OCI-LY3 (cell line): ENCODE measurements around the gene LILRA2.
"Not testable (repeated sequence)": the region's sequence is repeated elsewhere in the genome, so short reads cannot be mapped to it uniquely, and the experiment has no call there.

ENCODE experiments used
- H2AFZ ChIP-seq: fragments of 200-600, 300-600 bp; shearing (Covaris generic); 2 replicates; pipeline ENCODE4 v1.6.0; 2014; ENCODE audit warnings: antibody characterized with exemption, low read depth, low read length
- H3K27ac ChIP-seq: fragments of 200-600, 300-600 bp; sonication (generic); 2 replicates; pipeline ENCODE4 v1.5.1; 2014; ENCODE audit warnings: mild to moderate bottlenecking, low read length, moderate library complexity, mixed read lengths
- H3K27me3 ChIP-seq: fragments of 200-600, 300-600 bp; sonication (generic); 2 replicates; pipeline ENCODE4 v1.6.1; 2014; ENCODE audit warnings: low read depth, low read length, mixed read lengths
- H3K36me3 ChIP-seq: fragments of 200-600, 300-600 bp; sonication (generic); replicated peaks from 2 replicates; pipeline ENCODE3; 2014; ENCODE audit warnings: low read depth, low read length, mixed read lengths
- H3K4me1 ChIP-seq: fragments of 300-600, 200-600 bp; sonication (generic); 2 replicates; pipeline ENCODE4 v1.6.1; 2014; ENCODE audit warnings: low read length, mixed read lengths
- H3K4me2 ChIP-seq: fragments of 200-600, 300-600 bp; sonication (generic); 2 replicates; pipeline ENCODE4 v1.6.1; 2014; ENCODE audit warnings: low read length, mixed read lengths
- H3K4me3 ChIP-seq: fragments of 300-600, 200-600 bp; sonication (generic); 2 replicates; pipeline ENCODE4 v1.5.1; 2014; ENCODE audit warnings: antibody characterized with exemption, mild to moderate bottlenecking, low read length, moderate library complexity
- H3K79me2 ChIP-seq: fragments of 300-600, 200-600 bp; shearing (Covaris generic); 2 replicates; pipeline ENCODE4 v1.6.1; 2014; ENCODE audit warnings: mild to moderate bottlenecking, low read length, mixed read lengths
- H3K9ac ChIP-seq: fragments of 300-600, 200-600 bp; shearing (Covaris generic); 2 replicates; pipeline ENCODE4 v1.6.0; 2014; ENCODE audit warnings: mild to moderate bottlenecking, low read length, moderate library complexity
- H3K9me3 ChIP-seq: fragments of 200-600, 300-600 bp; shearing (Covaris generic); 2 replicates; pipeline ENCODE4 v1.6.1; 2014; ENCODE audit warnings: low read length, mixed read lengths; ENCODE audit not compliant: insufficient read depth
- H4K20me1 ChIP-seq: fragments of 200-600, 300-600 bp; sonication (generic); 2 replicates; pipeline ENCODE4 v1.6.1; 2016; ENCODE audit warnings: low read length, mixed read lengths; ENCODE audit not compliant: insufficient read depth
- EZH2phosphoT487 ChIP-seq: fragments of 200-600 bp; shearing (Covaris generic); IDR thresholded peaks from 2 replicates; pipeline ENCODE4 v1.6.1; 2018; ENCODE audit warnings: antibody characterized with exemption, mixed run types, low read depth
- TF ChIP-seq, protein P1 (sequence below): fragments of 200-600, 300-600 bp; sonication (generic); IDR thresholded peaks from 2 replicates; pipeline ENCODE4 v1.5.1; 2014; ENCODE audit warnings: antibody characterized with exemption, low read length, low read depth

LILRA2 gene

DNA sequence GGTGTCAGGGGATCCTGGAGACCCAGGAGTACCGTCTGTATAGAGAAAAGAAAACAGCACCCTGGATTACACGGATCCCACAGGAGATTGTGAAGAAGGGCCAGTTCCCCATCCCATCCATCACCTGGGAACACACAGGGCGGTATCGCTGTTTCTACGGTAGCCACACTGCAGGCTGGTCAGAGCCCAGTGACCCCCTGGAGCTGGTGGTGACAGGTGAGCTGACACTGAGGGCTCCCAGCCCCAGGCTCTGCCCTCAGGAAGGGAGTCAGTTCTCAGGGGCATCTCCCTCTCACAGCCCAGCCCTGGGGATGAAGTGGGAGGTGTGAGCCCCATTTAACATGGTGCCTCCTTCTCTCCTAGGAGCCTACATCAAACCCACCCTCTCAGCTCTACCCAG, 21.1 kb downstream of the LILRA2 start:
- Histone ChIP-seq H3K9ac (no peak overlapping the region), H3K4me3 (no peak overlapping the region), H4K20me1 (no peaks in the 10 kb centered on the region), H3K4me2 (no peak overlapping the region), H3K36me3 (no peaks in the 10 kb centered on the region), H3K79me2 (no peaks in the 10 kb centered on the region), H2AFZ (no peak overlapping the region), H3K27me3 (peaks cover 40% of the 10 kb centered on the region), H3K27ac (no peak overlapping the region), H3K4me1 (peaks cover 16% of the 10 kb centered on the region), H3K9me3 (no peaks in the 10 kb centered on the region)
- TF ChIP-seq, protein P1, sequence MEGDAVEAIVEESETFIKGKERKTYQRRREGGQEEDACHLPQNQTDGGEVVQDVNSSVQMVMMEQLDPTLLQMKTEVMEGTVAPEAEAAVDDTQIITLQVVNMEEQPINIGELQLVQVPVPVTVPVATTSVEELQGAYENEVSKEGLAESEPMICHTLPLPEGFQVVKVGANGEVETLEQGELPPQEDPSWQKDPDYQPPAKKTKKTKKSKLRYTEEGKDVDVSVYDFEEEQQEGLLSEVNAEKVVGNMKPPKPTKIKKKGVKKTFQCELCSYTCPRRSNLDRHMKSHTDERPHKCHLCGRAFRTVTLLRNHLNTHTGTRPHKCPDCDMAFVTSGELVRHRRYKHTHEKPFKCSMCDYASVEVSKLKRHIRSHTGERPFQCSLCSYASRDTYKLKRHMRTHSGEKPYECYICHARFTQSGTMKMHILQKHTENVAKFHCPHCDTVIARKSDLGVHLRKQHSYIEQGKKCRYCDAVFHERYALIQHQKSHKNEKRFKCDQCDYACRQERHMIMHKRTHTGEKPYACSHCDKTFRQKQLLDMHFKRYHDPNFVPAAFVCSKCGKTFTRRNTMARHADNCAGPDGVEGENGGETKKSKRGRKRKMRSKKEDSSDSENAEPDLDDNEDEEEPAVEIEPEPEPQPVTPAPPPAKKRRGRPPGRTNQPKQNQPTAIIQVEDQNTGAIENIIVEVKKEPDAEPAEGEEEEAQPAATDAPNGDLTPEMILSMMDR = no peak
- no peak for TF ChIP-seq EZH2phosphoT487

GRCh38 chr19:54595680-54596436, 22.3 kb downstream of the LILRA2 start:
- not testable (repeated sequence) for H3K27ac ChIP-seq, H3K79me2 ChIP-seq, H3K4me3 ChIP-seq, H4K20me1 ChIP-seq, H3K9me3 ChIP-seq, H3K4me2 ChIP-seq, H3K36me3 ChIP-seq, H2AFZ ChIP-seq, H3K9ac ChIP-seq
- Histone ChIP-seq H3K4me1 (peaks cover 12% of the 10 kb centered on the region), H3K27me3 (peaks cover 44% of the 10 kb centered on the region)

- peaks cover 8% of the 10 kb centered on the region for H3K36me3 ChIP-seq
- peaks cover 10% of the 10 kb centered on the region for H3K9me3 ChIP-seq
- H3K79me2 ChIP-seq = no peaks in the 10 kb centered on the region
- peaks cover 37% of the 10 kb centered on the region; the same call in 1 of the 2 replicates for H3K27me3 ChIP-seq
- TF ChIP-seq EZH2phosphoT487 = no peak
- TF ChIP-seq, protein P1 = no peak
- H3K4me3 ChIP-seq = no peak overlapping the region
- peaks cover 9% of the 10 kb centered on the region for H3K4me1 ChIP-seq
- no peak overlapping the region for H3K9ac ChIP-seq
- no peak overlapping the region for H3K4me2 ChIP-seq
- no peak overlapping the region for H2AFZ ChIP-seq
- no peak overlapping the region for H3K27ac ChIP-seq
- no peaks in the 10 kb centered on the region for H4K20me1 ChIP-seq
Measured at GRCh38 chr19:54600212-54600611, 26.6 kb downstream of the LILRA2 start.

DNA sequence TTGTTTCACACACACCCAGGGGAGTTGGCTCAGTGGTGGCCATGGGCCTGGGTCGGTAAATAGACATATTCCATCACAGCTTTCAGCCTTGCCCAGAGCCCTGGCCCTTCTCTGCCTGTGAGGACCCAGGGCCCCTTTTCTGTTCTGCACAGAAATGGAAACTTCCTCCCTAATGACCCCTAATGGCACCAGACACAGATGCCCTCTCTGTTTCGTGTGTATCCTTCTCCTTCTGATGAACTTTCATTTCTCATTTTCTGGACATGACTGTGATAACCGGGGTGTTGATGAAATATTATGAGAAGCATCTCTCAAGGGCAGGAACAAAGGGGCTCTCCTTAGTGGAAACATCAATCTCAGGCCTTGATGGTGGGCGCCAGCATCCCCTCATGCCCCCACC, 32.6 kb downstream of the LILRA2 start:
- H3K9ac ChIP-seq = peak overlapping the region; percentile 38; the same call in 1 of the 2 replicates
- peaks cover 9% of the 10 kb centered on the region; the same call in 1 of the 2 replicates for H3K27me3 ChIP-seq
- H4K20me1 ChIP-seq = no peaks in the 10 kb centered on the region
- H2AFZ ChIP-seq = no peak overlapping the region
- H3K4me1 ChIP-seq = peaks cover 35% of the 10 kb centered on the region
- H3K4me2 ChIP-seq = peak overlapping the region; percentile 59
- H3K36me3 ChIP-seq = peaks cover 12% of the 10 kb centered on the region
- peaks cover 26% of the 10 kb centered on the region for H3K9me3 ChIP-seq
- H3K27ac ChIP-seq = peak overlapping the region; percentile 85
- no peaks in the 10 kb centered on the region for H3K79me2 ChIP-seq
- TF ChIP-seq, protein P1 = no peak
- no peak for TF ChIP-seq EZH2phosphoT487
- peak overlapping the region; percentile 49 for H3K4me3 ChIP-seq
